ENCODE results near the gene ADGRG3. TPM values are rescaled to one million over a fixed set of nuclear protein-coding genes. Genes with fewer than 3 reads are reported as not detected.

ADGRG3 gene
- total and polyA plus RNA-seq, 2 donors (not counting 1 experiment from before 2014, with no cell fraction given): not detected

DNA sequence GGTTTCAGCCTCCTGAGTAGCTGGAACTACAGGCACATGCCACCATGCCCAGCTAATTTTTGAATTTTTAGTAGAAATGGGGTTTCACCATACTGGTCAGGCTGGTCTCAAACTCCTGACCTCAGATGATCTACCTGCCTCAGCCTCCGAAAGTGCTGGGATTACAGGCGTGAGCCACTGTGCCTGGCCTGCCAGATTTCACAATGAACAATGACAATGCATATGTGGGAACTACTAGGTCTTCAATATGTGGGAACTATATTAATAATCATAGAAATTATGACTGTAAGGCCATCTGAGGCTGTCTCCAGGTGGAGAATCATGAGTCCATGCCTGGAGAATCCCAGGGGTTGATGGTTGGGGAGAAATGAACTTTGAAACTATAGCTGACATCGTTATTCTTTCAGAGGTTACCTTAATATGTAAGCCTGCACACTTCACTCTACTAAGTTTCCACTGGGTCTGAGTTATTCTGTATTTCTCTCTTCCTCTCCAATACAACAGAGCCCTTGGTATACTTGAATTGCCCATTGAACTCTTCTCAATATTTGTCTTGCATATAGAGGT lies 19.3 kb downstream of the ADGRG3 start:
- Histone ChIP-seq H3K27me3 (replicated peaks in 1 of 4; ENCODE audit: control extremely low read depth in 1 of 4, control insufficient read depth in 3 of 4, insufficient read depth in 4 of 4, low read length in 3 of 4) (no peaks in the 10 kb centered on the region), H3K4me3 (ENCODE audit: control extremely low read depth in 1 of 5, extremely low read depth in 1 of 5, insufficient read depth in 1 of 5, low read depth in 2 of 5, low read length in 4 of 5) (no peak overlapping the region), H3K27ac (ENCODE audit: low read length in 2 of 2) (peak overlapping the region in 1 of 2 donors; percentile 78), H3K79me2 (ENCODE audit: control insufficient read depth, insufficient read depth, low read length) (no peaks in the 10 kb centered on the region), H3K4me1 (ENCODE audit: control insufficient read depth in 2 of 2, insufficient read depth in 2 of 2, low read length in 2 of 2) (peaks cover 24 to 27% of the 10 kb centered on the region in 2 donors), H2AFZ (ENCODE audit: insufficient read depth, low read depth, low read length, poor library complexity, severe bottlenecking) (no peak overlapping the region), H4K20me1 (ENCODE audit: control insufficient read depth, insufficient read depth, low read length, poor library complexity, severe bottlenecking) (no peaks in the 10 kb centered on the region), H3K9me3 (ENCODE audit: control extremely low read depth in 1 of 3, control insufficient read depth in 2 of 3, insufficient read depth in 1 of 3, low read length in 2 of 3) (no peaks in the 10 kb centered on the region), H3K36me3 (replicated peaks in 1 of 2; ENCODE audit: control extremely low read depth in 1 of 2, control insufficient read depth in 1 of 2, extremely low read depth in 1 of 2, insufficient read depth in 2 of 2, low read length in 1 of 2) (no peaks in the 10 kb centered on the region), H3K9ac (ENCODE audit: low read length) (no peak overlapping the region), H3K4me2 (replicated peaks; ENCODE audit: low read depth, low read length, poor library complexity, severe bottlenecking) (no peak overlapping the region)
- CTCF ChIA-PET: no interaction called here
- POLR2A ChIA-PET: no interaction called here
- H3K27me3 Mint-ChIP-seq: no peaks in the 10 kb centered on the region
- no peak for TF ChIP-seq EZH2 (IDR thresholded peaks at IDR 0.05; ENCODE audit: borderline replicate concordance, insufficient read depth, low read depth, low read length, poor library complexity, severe bottlenecking)
- TF ChIP-seq, protein P1, sequence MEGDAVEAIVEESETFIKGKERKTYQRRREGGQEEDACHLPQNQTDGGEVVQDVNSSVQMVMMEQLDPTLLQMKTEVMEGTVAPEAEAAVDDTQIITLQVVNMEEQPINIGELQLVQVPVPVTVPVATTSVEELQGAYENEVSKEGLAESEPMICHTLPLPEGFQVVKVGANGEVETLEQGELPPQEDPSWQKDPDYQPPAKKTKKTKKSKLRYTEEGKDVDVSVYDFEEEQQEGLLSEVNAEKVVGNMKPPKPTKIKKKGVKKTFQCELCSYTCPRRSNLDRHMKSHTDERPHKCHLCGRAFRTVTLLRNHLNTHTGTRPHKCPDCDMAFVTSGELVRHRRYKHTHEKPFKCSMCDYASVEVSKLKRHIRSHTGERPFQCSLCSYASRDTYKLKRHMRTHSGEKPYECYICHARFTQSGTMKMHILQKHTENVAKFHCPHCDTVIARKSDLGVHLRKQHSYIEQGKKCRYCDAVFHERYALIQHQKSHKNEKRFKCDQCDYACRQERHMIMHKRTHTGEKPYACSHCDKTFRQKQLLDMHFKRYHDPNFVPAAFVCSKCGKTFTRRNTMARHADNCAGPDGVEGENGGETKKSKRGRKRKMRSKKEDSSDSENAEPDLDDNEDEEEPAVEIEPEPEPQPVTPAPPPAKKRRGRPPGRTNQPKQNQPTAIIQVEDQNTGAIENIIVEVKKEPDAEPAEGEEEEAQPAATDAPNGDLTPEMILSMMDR (IDR thresholded peaks at IDR 0.05): no peak
- peak overlapping the region; percentile 91 for H3K27ac Mint-ChIP-seq
- intact Hi-C loops (cut with micrococcal nuclease): no loop called here
- no peaks in the 10 kb centered on the region for H3K9me3 Mint-ChIP-seq (ENCODE audit: insufficient read depth)
- 100% methylated on average over 1 of the region's 3 CpGs for WGBS (ENCODE audit: insufficient coverage)
- DNase-seq: no peak
- ATAC-seq (ENCODE audit: low read depth): no peak
- H3K4me3 Mint-ChIP-seq: no peak overlapping the region
- H3K4me1 Mint-ChIP-seq: peaks cover 18% of the 10 kb centered on the region

DNA sequence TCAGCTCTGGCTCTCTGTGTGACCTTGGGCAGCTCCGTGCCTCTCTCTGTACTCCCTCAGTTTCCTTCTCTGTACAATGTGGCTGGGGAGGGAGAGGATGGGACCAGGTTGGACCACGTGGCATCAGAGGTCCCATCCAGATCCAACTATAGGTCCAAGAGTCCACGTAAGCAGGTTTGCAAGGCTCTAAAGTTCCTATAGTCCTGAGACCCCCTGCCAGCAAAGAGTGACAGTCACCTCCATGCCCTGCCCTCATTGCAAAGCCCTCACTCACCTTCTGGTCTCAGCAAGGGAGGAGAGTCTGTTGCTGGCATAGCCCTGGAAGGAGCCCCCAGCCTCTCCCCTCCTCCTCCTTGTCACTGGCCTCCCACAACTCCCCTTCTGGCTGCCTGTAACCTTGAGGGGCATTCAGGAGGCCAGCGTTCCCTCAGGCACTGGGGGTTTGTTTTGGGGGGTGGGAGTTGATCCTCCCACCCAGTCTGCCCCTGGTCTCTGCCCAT lies 20.4 kb downstream of the ADGRG3 start:
- H3K9me3 Mint-ChIP-seq (ENCODE audit: insufficient read depth): no peaks in the 10 kb centered on the region
- no peak for TF ChIP-seq EZH2 (IDR thresholded peaks at IDR 0.05; ENCODE audit: borderline replicate concordance, insufficient read depth, low read depth, low read length, poor library complexity, severe bottlenecking)
- TF ChIP-seq, protein P1 (IDR thresholded peaks at IDR 0.05): no peak
- no peak for DNase-seq
- WGBS (ENCODE audit: insufficient coverage): no CpG with 5 or more reads among the region's 4 CpGs
- Histone ChIP-seq H4K20me1 (ENCODE audit: control insufficient read depth, insufficient read depth, low read length, poor library complexity, severe bottlenecking) (no peaks in the 10 kb centered on the region), H3K27me3 (replicated peaks in 1 of 4; ENCODE audit: control extremely low read depth in 1 of 4, control insufficient read depth in 3 of 4, insufficient read depth in 4 of 4, low read length in 3 of 4) (no peaks in the 10 kb centered on the region), H3K4me2 (replicated peaks; ENCODE audit: low read depth, low read length, poor library complexity, severe bottlenecking) (no peak overlapping the region), H3K9me3 (ENCODE audit: control extremely low read depth in 1 of 3, control insufficient read depth in 2 of 3, insufficient read depth in 1 of 3, low read length in 2 of 3) (no peaks in the 10 kb centered on the region), H2AFZ (ENCODE audit: insufficient read depth, low read depth, low read length, poor library complexity, severe bottlenecking) (peak overlapping the region; percentile 63), H3K27ac (ENCODE audit: low read length in 2 of 2) (peak overlapping the region in 1 of 2 donors; percentile 78), H3K79me2 (ENCODE audit: control insufficient read depth, insufficient read depth, low read length) (no peaks in the 10 kb centered on the region), H3K36me3 (replicated peaks in 1 of 2; ENCODE audit: control extremely low read depth in 1 of 2, control insufficient read depth in 1 of 2, extremely low read depth in 1 of 2, insufficient read depth in 2 of 2, low read length in 1 of 2) (no peaks in the 10 kb centered on the region), H3K9ac (ENCODE audit: low read length) (no peak overlapping the region), H3K4me1 (ENCODE audit: control insufficient read depth in 2 of 2, insufficient read depth in 2 of 2, low read length in 2 of 2) (peaks cover 24 to 27% of the 10 kb centered on the region in 2 donors), H3K4me3 (ENCODE audit: control extremely low read depth in 1 of 5, extremely low read depth in 1 of 5, insufficient read depth in 1 of 5, low read depth in 2 of 5, low read length in 4 of 5) (no peak overlapping the region)
- ChIA-PET CTCF (no interaction called here), POLR2A (interaction anchor here (1.7 kb wide), 1 partner anchor 47 kb away, joined by 4 read pairs; the partner anchor contains the start of gene KATNB1)
- H3K27me3 Mint-ChIP-seq: no peaks in the 10 kb centered on the region
- H3K4me1 Mint-ChIP-seq: peaks cover 18% of the 10 kb centered on the region
- ATAC-seq (ENCODE audit: low read depth): no peak
- H3K4me3 Mint-ChIP-seq: no peak overlapping the region
- intact Hi-C loops (cut with micrococcal nuclease): no loop called here
- H3K27ac Mint-ChIP-seq: peak overlapping the region; percentile 91
